K562 (cell line): ENCODE measurements around the gene VWA7. TPM values are rescaled to one million over a fixed set of nuclear protein-coding genes. Genes with fewer than 3 reads are reported as not detected.

Source experiments
- BDP1 ChIP-seq: IDR thresholded peaks from 3 replicates; pipeline ENCODE4 v1.6.1; 2011; ENCODE audit not compliant: insufficient read length, insufficient read depth
- CSDE1 ChIP-seq, 2 experiments: fragments of 450-650 bp; IDR thresholded peaks; 2 replicates each; pipeline ENCODE4 v1.6.1; 2016; ENCODE audit warnings: mild to moderate bottlenecking in 1 of 2
- FOS ChIP-seq: IDR thresholded peaks from 3 replicates; pipeline ENCODE4 v1.6.1; 2011; ENCODE audit not compliant: insufficient read length; ENCODE audit errors: extremely low read depth
- FOXJ2 ChIP-seq: fragments of 200-800 bp; sonication (Bioruptor generic); IDR thresholded peaks from 2 replicates; pipeline ENCODE4 v1.6.1; 2016; ENCODE audit warnings: missing genetic modification characterization, missing compliant biosample characterization
- LARP7 ChIP-seq: fragments of 450-650 bp; IDR thresholded peaks from 2 replicates; pipeline ENCODE4 v1.6.1; 2016
- PCBP1 ChIP-seq: fragments of 200-400 bp; formaldehyde crosslinking; IDR thresholded peaks from 2 replicates; pipeline ENCODE4 v1.6.1; 2018; ENCODE audit warnings: mild to moderate bottlenecking, low read depth, low read length; ENCODE audit not compliant: poor library complexity, severe bottlenecking
- RBM39 ChIP-seq: fragments of 200-400 bp; formaldehyde crosslinking; optimal IDR thresholded peaks from 2 replicates; pipeline ENCODE3; 2018; ENCODE audit warnings: low read depth, low read length
- ZFP1 ChIP-seq: fragments of 450-650 bp; formaldehyde crosslinking; IDR thresholded peaks from 2 replicates; pipeline ENCODE4 v1.4.0; 2020; ENCODE audit warnings: mild to moderate bottlenecking, mixed read lengths
- ZNF274 ChIP-seq: IDR thresholded peaks from 2 replicates; pipeline ENCODE4 v1.6.1; 2011; ENCODE audit warnings: low read depth, mild to moderate bottlenecking, low read length, moderate library complexity, borderline replicate concordance
- ZNF609 ChIP-seq: sonication (generic); formaldehyde crosslinking; IDR thresholded peaks from 2 replicates; pipeline ENCODE4 v1.8.1; 2023; ENCODE audit warnings: missing genetic modification reagents, mild to moderate bottlenecking, borderline replicate concordance
- ZNF830 ChIP-seq: fragments of 250-450 bp; sonication (Bioruptor Pico); IDR thresholded peaks from 2 replicates; pipeline ENCODE4 v1.5.0; 2021; ENCODE audit warnings: mild to moderate bottlenecking
- polyA plus RNA-seq, 8 experiments: library from polyadenylated mRNA; depleted of rRNA in 4 of 8; stranded (reverse) in 5 of 8; unstranded in 3 of 8; fragments of >200 nt; fragmentation: Nextera tagmentation in 2 of 8; fragmentation: Illumina TruSeq in 1 of 8; extraction: Ambion mirVana in 2 of 8; extraction: Trizol in 1 of 8; gene quantifications; 2 replicates each; pipeline versions ENCODE4 v1.2.1 to v1.2.3, GENCODE V29; 2011 to 2014; ENCODE audit warnings: inconsistent platforms in 1 of 8, missing spikeins in 1 of 8
- total RNA-seq, 7 experiments: library from RNA; depleted of rRNA in 6 of 7; stranded (reverse); fragments of >200 nt in 6 of 7; fragmentation: Illumina TruSeq in 2 of 7; extraction: Trizol in 2 of 7; gene quantifications; 2 replicates each; pipeline versions ENCODE4 v1.2.1 to v1.2.3, GENCODE V29; 2011 to 2021; ENCODE audit warnings: low replicate concordance in 1 of 7
- TF ChIP-seq, protein P1 (sequence below): sonication (generic); formaldehyde crosslinking; IDR thresholded peaks from 2 replicates; pipeline ENCODE4 v1.8.1; 2023; ENCODE audit warnings: mild to moderate bottlenecking, missing genetic modification reagents
- TF ChIP-seq, protein P2 (sequence below), 2 experiments: fragments of 450-650 bp in 1 of 2; sonication (generic) in 1 of 2; formaldehyde crosslinking in 1 of 2; IDR thresholded peaks in 1 of 2; conservative IDR thresholded peaks in 1 of 2; 2 replicates each; pipeline versions ENCODE4 v1.6.1 to v1.8.1; 2016 to 2023; ENCODE audit warnings: mild to moderate bottlenecking in 2 of 2, moderate library complexity in 2 of 2, inconsistent platforms in 1 of 2, missing genetic modification reagents in 1 of 2
- TF ChIP-seq, protein P3 (sequence below): fragments of 250-450 bp; sonication (Bioruptor Pico); IDR thresholded peaks from 2 replicates; pipeline ENCODE4 v1.5.0; 2020; ENCODE audit warnings: mild to moderate bottlenecking, borderline replicate concordance
- TF ChIP-seq, protein P4 (sequence below): fragments of 250-450 bp; sonication (Bioruptor Pico); IDR thresholded peaks from 2 replicates; pipeline ENCODE4 v1.5.0; 2021; ENCODE audit warnings: mild to moderate bottlenecking, borderline replicate concordance

VWA7 gene
- total and polyA plus RNA-seq, 9 of the 15 experiments (the other 6 are each of a cell fraction or from before 2014, with no cell fraction given): 0.18 to 2.9 (median 0.95) TPM

GRCh38 chr6:31723245-31723979 lies 53.7 kb downstream of the VWA7 start, which contains the start of gene MPIG6B (continued):
- TF ChIP-seq, protein P1, sequence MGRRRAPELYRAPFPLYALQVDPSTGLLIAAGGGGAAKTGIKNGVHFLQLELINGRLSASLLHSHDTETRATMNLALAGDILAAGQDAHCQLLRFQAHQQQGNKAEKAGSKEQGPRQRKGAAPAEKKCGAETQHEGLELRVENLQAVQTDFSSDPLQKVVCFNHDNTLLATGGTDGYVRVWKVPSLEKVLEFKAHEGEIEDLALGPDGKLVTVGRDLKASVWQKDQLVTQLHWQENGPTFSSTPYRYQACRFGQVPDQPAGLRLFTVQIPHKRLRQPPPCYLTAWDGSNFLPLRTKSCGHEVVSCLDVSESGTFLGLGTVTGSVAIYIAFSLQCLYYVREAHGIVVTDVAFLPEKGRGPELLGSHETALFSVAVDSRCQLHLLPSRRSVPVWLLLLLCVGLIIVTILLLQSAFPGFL (CRISPR knock-in tag): no peak
- TF ChIP-seq, protein P2, sequence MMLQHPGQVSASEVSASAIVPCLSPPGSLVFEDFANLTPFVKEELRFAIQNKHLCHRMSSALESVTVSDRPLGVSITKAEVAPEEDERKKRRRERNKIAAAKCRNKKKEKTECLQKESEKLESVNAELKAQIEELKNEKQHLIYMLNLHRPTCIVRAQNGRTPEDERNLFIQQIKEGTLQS (IDR thresholded peaks at IDR 0.05): no peak
- TF ChIP-seq, protein P2 (CRISPR knock-in tag; conservative IDR thresholded peaks at IDR 0.05): no peak
- TF ChIP-seq ZNF274: no peak
- TF ChIP-seq BDP1: no peak
- TF ChIP-seq RBM39: no peak
- no peak for TF ChIP-seq FOXJ2
- TF ChIP-seq, protein P3, sequence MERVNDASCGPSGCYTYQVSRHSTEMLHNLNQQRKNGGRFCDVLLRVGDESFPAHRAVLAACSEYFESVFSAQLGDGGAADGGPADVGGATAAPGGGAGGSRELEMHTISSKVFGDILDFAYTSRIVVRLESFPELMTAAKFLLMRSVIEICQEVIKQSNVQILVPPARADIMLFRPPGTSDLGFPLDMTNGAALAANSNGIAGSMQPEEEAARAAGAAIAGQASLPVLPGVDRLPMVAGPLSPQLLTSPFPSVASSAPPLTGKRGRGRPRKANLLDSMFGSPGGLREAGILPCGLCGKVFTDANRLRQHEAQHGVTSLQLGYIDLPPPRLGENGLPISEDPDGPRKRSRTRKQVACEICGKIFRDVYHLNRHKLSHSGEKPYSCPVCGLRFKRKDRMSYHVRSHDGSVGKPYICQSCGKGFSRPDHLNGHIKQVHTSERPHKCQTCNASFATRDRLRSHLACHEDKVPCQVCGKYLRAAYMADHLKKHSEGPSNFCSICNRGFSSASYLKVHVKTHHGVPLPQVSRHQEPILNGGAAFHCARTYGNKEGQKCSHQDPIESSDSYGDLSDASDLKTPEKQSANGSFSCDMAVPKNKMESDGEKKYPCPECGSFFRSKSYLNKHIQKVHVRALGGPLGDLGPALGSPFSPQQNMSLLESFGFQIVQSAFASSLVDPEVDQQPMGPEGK (CRISPR knock-in tag): no peak
- TF ChIP-seq PCBP1: peak; percentile 59
- no peak for TF ChIP-seq FOS
- TF ChIP-seq ZFP1 (CRISPR knock-in tag): no peak
- TF ChIP-seq CSDE1 (IDR thresholded peaks at IDR 0.05): no peak
- no peak for TF ChIP-seq ZNF609
- TF ChIP-seq ZNF830 (CRISPR knock-in tag): no peak
- no peak for TF ChIP-seq LARP7
- TF ChIP-seq, protein P4, sequence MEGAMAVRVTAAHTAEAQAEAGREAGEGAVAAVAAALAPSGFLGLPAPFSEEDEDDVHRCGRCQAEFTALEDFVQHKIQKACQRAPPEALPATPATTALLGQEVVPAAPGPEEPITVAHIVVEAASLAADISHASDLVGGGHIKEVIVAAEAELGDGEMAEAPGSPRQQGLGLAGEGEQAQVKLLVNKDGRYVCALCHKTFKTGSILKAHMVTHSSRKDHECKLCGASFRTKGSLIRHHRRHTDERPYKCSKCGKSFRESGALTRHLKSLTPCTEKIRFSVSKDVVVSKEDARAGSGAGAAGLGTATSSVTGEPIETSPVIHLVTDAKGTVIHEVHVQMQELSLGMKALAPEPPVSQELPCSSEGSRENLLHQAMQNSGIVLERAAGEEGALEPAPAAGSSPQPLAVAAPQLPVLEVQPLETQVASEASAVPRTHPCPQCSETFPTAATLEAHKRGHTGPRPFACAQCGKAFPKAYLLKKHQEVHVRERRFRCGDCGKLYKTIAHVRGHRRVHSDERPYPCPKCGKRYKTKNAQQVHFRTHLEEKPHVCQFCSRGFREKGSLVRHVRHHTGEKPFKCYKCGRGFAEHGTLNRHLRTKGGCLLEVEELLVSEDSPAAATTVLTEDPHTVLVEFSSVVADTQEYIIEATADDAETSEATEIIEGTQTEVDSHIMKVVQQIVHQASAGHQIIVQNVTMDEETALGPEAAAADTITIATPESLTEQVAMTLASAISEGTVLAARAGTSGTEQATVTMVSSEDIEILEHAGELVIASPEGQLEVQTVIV (CRISPR knock-in tag): no peak
